GM13977 (cell line): ENCODE measurements around the gene DOP1A.

Source experiments
- DNase-seq: peaks from one replicate; pipeline ENCODE4 v3.0.0; 2012; ENCODE audit warnings: low spot score
- CTCF ChIP-seq: IDR thresholded peaks from 2 replicates; pipeline ENCODE4 v1.5.1; 2012; ENCODE audit warnings: mild to moderate bottlenecking, control low read depth; ENCODE audit not compliant: insufficient read depth; ENCODE audit errors: extremely low read depth, missing control alignments
- in situ Hi-C: fragments of 300-500 bp; cut with MboI; formaldehyde crosslinking; loops from one replicate; pipeline ENCODE4 v1.12.0; 2022; ENCODE audit warnings: low sequenced_read_pairs, low pct_unique_long_range_greater_than_20kb, mixed read lengths, inconsistent platforms; ENCODE audit not compliant: unreplicated experiment

The DOP1A gene

GRCh38 chr6:83067448-83068439 lies at the start of gene DOP1A:
DOP1A (plus strand) TSS chr6:83067671; CDS start chr6:83096978, 29,307 bp downstream.
- TF ChIP-seq CTCF = peak; percentile 97
- DNase-seq = peak; percentile 94
- in situ Hi-C loops = loop anchor here (5.0 to 25.0 kb wide), 2 partner anchors 155 to 445 kb away; partner anchors contain the start of gene PRSS35

GRCh38 chr6:83019741-83020140 lies 47.7 kb upstream of the DOP1A start:
- no peak for TF ChIP-seq CTCF
- in situ Hi-C loops = no loop called here
- DNase-seq = no peak

GRCh38 chr6:83031689-83032088 lies 35.8 kb upstream of the DOP1A start:
- in situ Hi-C loops = no loop called here
- no peak for TF ChIP-seq CTCF
- no peak for DNase-seq

GRCh38 chr6:83038246-83038645 lies 29.2 kb upstream of the DOP1A start:
- no peak for TF ChIP-seq CTCF
- DNase-seq = no peak
- in situ Hi-C loops = no loop called here

- no peak for TF ChIP-seq CTCF
- in situ Hi-C loops = no loop called here
- DNase-seq = no peak
Measured at GRCh38 chr6:83042467-83043053, 24.9 kb upstream of the DOP1A start.

GRCh38 chr6:83044091-83044768 lies 23.2 kb upstream of the DOP1A start:
- no peak for TF ChIP-seq CTCF
- no peak for DNase-seq
- in situ Hi-C loops = no loop called here
